Measurements from ENCODE around the gene HS6ST2. TPM values are rescaled to one million over a fixed set of nuclear protein-coding genes. Genes with fewer than 3 reads are reported as not detected.

Gene HS6ST2
- total and polyA plus RNA-seq, 10 of the 15 experiments (the other 5 are each of a cell fraction or from before 2014, with no cell fraction given) = not detected

- POLR2A ChIA-PET = no interaction called here
Measured at GRCh38 chrX:132664273-132664672, 294.2 kb downstream of the HS6ST2 start.

More at GRCh38 chrX:132664273-132664672, 294.2 kb downstream of the HS6ST2 start:
- Histone ChIP-seq H3K36me3 (ENCODE audit: control insufficient read depth in 2 of 2, insufficient read depth in 2 of 2, low read length in 1 of 2) (no peaks in the 10 kb centered on the region), H3K4me3 (no peak overlapping the region), H3K27ac (ENCODE audit: control insufficient read depth, insufficient read depth) (no peak overlapping the region), H3K9ac (ENCODE audit: control insufficient read depth, insufficient read depth, low read length) (no peak overlapping the region), H2AFZ (ENCODE audit: control insufficient read depth, low read depth, low read length) (no peak overlapping the region), H3K79me2 (ENCODE audit: control insufficient read depth, insufficient read depth, low read length) (no peaks in the 10 kb centered on the region), H3K4me1 (ENCODE audit: control insufficient read depth, insufficient read depth, low read length) (no peaks in the 10 kb centered on the region), H3K4me2 (ENCODE audit: control insufficient read depth, insufficient read depth) (no peak overlapping the region), H4K20me1 (ENCODE audit: control insufficient read depth, insufficient read depth) (no peaks in the 10 kb centered on the region), H3K9me3 (replicated peaks; ENCODE audit: control insufficient read depth, insufficient read depth, low read length) (no peaks in the 10 kb centered on the region), H3K27me3 (replicated peaks in 1 of 2; ENCODE audit: control insufficient read depth in 2 of 2, insufficient read depth in 2 of 2, low read length in 1 of 2) (no peaks in the 10 kb centered on the region; a peak in 1 of 4 replicates)
- ATAC-seq (no peak), DNase-seq (ENCODE audit: low read depth, low spot score) (no peak), FAIRE-seq (no peak)
- 75% methylated on average over 3 of the region's 3 CpGs for WGBS (ENCODE audit: insufficient coverage, insufficient replicate concordance, low lambda C conversion rate, missing lambda C conversion rate)
- ChIA-PET CTCF (no interaction called here), RAD21 (ENCODE audit: unreplicated experiment) (no interaction called here), SMC1A (ENCODE audit: uncharacterized antibody, unreplicated experiment) (interaction anchor here (0.7 to 1.3 kb wide), 2 partner anchors 23 to 26 kb away, joined by 3 to 4 read pairs; no protein-coding TSS in a partner anchor)
- no peak for TF ChIP-seq CREM (IDR thresholded peaks at IDR 0.05; ENCODE audit: low read depth)
- no peak for TF ChIP-seq ASH2L (IDR thresholded peaks at IDR 0.05; ENCODE audit: borderline replicate concordance, low read depth)
- TF ChIP-seq STAT3 (IDR thresholded peaks at IDR 0.05; ENCODE audit: low read depth, low read length) = no peak
- TF ChIP-seq IKZF2 (IDR thresholded peaks at IDR 0.05) = no peak
- TF ChIP-seq RFX5 (IDR thresholded peaks at IDR 0.05; ENCODE audit: low read depth, low read length) = no peak
- no peak for TF ChIP-seq SRF (IDR thresholded peaks at IDR 0.05; ENCODE audit: low read depth in 2 of 2, low read length in 2 of 2)
- no peak for TF ChIP-seq POLR2AphosphoS2 (IDR thresholded peaks at IDR 0.05; ENCODE audit: low read depth, low read length)
- TF ChIP-seq PRDM15 (CRISPR knock-in tag; IDR thresholded peaks at IDR 0.05) = no peak
- in situ Hi-C loops (cut with MboI) (no loop called here), intact Hi-C loops (cut with micrococcal nuclease; ENCODE audit: unreplicated experiment) (no loop called here)
- no TSS peak for BruUV-seq (replicated peaks)

Data from GM12878 (cell line).